ENCODE results near the gene CCSER1.

The CCSER1 gene

DNA sequence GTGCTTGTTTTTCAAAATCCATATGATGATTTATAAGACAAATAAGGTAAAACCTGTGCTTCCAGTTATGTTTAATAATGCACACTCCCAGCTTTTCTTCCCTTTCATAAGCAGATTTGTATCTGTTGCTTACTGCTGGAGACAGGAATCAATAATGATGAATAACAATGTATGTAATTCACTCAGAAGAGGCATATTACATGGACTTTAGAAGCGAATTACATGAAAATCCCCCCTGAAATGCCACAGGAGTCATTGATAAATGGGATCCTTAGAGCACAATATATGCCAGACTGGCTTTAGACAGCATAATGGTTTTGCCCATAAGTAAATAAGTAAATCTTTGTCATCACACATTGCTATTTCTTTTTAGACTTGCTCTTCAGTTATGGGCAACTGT, 892.3 kb downstream of the CCSER1 start:
- no peak for DNase-seq
- no peak overlapping the region for H3K4me3 ChIP-seq (ENCODE audit: low read depth, low read length)
- H3K27ac ChIP-seq, result no peak overlapping the region
- H3K27me3 ChIP-seq (replicated peaks), result no peaks in the 10 kb centered on the region
- no peaks in the 10 kb centered on the region for H3K36me3 ChIP-seq (replicated peaks)
- in situ Hi-C loops (cut with HindIII; ENCODE audit: low pct_ligation_motif_present, low sequenced_read_pairs), result no loop called here
- TF ChIP-seq, protein P1, sequence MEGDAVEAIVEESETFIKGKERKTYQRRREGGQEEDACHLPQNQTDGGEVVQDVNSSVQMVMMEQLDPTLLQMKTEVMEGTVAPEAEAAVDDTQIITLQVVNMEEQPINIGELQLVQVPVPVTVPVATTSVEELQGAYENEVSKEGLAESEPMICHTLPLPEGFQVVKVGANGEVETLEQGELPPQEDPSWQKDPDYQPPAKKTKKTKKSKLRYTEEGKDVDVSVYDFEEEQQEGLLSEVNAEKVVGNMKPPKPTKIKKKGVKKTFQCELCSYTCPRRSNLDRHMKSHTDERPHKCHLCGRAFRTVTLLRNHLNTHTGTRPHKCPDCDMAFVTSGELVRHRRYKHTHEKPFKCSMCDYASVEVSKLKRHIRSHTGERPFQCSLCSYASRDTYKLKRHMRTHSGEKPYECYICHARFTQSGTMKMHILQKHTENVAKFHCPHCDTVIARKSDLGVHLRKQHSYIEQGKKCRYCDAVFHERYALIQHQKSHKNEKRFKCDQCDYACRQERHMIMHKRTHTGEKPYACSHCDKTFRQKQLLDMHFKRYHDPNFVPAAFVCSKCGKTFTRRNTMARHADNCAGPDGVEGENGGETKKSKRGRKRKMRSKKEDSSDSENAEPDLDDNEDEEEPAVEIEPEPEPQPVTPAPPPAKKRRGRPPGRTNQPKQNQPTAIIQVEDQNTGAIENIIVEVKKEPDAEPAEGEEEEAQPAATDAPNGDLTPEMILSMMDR (IDR thresholded peaks at IDR 0.05; ENCODE audit: low read depth, low read length, missing control alignments), result no peak

DNA sequence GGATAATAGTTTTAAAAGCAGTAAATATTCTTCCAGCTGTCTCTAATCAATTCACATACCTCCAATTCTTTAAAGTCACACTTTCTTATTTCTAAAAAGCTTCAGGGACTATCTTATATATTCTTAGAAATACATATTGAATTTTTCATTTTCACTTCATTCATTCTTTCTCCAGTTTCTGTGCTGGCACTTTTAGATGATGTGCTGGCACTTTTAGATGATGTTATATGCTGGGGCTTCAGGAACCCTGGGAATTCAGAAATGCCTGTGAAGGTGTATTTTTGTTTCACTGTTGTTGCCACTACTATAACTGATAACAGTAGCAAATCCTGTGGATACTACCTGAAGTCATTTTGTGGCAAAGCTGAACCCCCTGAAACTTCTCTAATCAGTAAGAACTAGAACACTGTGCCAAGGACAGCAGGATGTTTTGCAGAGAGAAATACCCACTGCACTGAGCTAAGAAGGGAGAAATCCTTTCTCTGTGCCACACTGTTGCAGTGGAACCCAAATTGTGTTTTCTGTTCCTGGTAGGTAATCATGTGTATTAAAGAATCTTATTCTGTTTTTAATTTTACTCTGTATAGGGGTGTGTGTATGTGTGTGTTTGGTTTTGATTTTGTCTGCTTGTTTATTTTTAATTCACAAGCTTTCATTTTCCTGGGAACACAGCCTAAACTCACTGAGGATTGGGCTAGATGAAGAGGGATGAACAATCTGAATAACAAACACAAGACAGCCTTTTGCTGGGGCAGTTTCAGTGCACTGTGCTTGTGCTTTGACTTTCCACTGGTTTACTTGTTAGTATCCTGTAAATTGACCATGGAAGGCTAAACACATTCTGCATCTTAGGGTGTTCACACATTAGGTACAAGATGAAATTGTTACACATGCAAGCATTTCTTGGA, 898.3 kb downstream of the CCSER1 start:
- Histone ChIP-seq H3K36me3 (replicated peaks) (no peaks in the 10 kb centered on the region), H3K27me3 (replicated peaks) (no peaks in the 10 kb centered on the region), H3K4me3 (ENCODE audit: low read depth, low read length) (no peak overlapping the region), H3K27ac (no peak overlapping the region)
- DNase-seq, result no peak
- in situ Hi-C loops (cut with HindIII; ENCODE audit: low pct_ligation_motif_present, low sequenced_read_pairs), result no loop called here
- TF ChIP-seq, protein P1 (IDR thresholded peaks at IDR 0.05; ENCODE audit: low read depth, low read length, missing control alignments), result no peak

DNA sequence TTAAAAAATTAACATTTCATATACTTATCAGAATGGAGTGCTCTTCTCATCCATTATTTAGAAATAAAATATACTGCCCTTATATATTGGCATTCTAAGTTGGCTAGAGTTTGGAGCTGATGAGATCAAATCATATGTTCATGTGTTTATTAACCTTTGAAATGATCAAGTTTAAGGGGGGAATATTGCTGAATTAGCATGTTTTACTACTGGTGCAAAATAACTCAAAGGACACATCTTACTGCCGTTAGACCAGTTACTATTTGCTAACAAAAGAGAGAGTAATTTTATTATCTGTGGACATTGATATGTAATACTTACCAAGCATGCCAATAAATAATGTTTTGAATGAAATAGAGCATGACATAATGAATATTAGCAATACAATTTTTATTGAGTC, 901.0 kb downstream of the CCSER1 start:
- no peak overlapping the region for H3K4me3 ChIP-seq (ENCODE audit: low read depth, low read length)
- in situ Hi-C loops (cut with HindIII; ENCODE audit: low pct_ligation_motif_present, low sequenced_read_pairs), result no loop called here
- TF ChIP-seq, protein P1 (IDR thresholded peaks at IDR 0.05; ENCODE audit: low read depth, low read length, missing control alignments), result no peak
- no peaks in the 10 kb centered on the region for H3K36me3 ChIP-seq (replicated peaks)
- no peak overlapping the region for H3K27ac ChIP-seq
- no peak for DNase-seq
- H3K27me3 ChIP-seq (replicated peaks), result no peaks in the 10 kb centered on the region

DNA sequence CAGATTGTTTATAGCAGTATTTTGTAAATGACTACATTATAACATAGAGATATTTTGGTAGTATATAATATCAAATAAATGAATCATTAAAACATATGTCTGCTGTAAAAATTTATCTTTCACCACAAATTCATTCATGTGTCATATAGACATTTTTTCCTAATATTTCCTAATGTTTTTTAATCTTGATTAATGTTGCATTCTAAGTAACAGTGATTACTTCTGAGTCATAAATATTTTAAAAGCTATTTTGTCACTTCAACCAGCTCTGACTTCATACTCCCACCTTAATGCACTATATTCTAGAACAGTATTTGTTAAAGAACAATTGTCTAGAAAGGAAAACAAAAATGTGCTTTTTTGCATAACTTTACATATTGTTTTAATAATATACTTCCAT, 904.6 kb downstream of the CCSER1 start:
- in situ Hi-C loops (cut with HindIII; ENCODE audit: low pct_ligation_motif_present, low sequenced_read_pairs), result no loop called here
- H3K27me3 ChIP-seq (replicated peaks), result no peaks in the 10 kb centered on the region
- no peak overlapping the region for H3K4me3 ChIP-seq (ENCODE audit: low read depth, low read length)
- H3K36me3 ChIP-seq (replicated peaks), result no peaks in the 10 kb centered on the region
- TF ChIP-seq, protein P1 (IDR thresholded peaks at IDR 0.05; ENCODE audit: low read depth, low read length, missing control alignments), result no peak
- no peak for DNase-seq
- H3K27ac ChIP-seq, result no peak overlapping the region

DNA sequence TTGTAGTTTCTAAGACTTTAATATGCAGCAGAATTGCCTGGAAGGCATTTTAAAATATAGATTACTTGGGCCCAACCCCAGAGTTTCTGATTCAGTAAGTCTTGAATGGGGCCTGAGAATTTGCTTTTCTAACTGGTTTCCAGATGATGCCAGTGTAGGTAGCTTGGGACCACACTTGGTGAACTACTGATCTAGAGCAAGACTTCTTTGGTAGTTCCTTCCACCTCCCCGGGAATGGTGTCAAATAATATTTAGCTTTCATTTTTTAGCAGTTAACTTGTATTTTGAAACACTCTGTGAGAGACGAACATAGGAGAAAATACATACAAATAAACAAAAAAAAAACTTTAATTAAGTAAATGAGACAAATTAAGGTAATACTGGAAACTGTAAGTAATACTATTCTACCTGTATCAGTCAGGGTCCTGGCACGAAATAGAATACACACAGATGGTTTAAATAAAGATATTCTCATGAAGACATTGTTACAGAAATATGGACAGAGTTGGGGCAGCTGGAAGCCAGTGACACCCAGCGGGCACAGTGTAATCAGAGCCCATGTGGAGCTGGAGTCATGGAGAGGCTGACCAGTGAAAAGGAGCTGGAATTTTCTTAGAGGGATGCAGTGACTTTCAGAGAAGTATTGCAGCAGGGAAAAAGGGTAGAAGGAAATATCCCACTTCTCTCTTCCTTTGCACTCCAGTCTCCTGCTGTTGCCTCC, 905.7 kb downstream of the CCSER1 start:
- in situ Hi-C loops (cut with HindIII; ENCODE audit: low pct_ligation_motif_present, low sequenced_read_pairs), result no loop called here
- DNase-seq, result no peak
- H3K4me3 ChIP-seq (ENCODE audit: low read depth, low read length), result no peak overlapping the region
- H3K27me3 ChIP-seq (replicated peaks), result no peaks in the 10 kb centered on the region
- TF ChIP-seq, protein P1 (IDR thresholded peaks at IDR 0.05; ENCODE audit: low read depth, low read length, missing control alignments), result no peak
- no peaks in the 10 kb centered on the region for H3K36me3 ChIP-seq (replicated peaks)
- no peak overlapping the region for H3K27ac ChIP-seq

Measured in brain microvascular endothelial cell (primary cell).